ENCODE results near the gene CDH16. TPM values are rescaled to one million over a fixed set of nuclear protein-coding genes. Genes with fewer than 3 reads are reported as not detected.
"Not testable (repeated sequence)": the region's sequence is repeated elsewhere in the genome, so short reads cannot be mapped to it uniquely, and the experiment has no call there.

The CDH16 gene
- 0.65 and 1.2 TPM in 2 replicates for total RNA-seq

DNA sequence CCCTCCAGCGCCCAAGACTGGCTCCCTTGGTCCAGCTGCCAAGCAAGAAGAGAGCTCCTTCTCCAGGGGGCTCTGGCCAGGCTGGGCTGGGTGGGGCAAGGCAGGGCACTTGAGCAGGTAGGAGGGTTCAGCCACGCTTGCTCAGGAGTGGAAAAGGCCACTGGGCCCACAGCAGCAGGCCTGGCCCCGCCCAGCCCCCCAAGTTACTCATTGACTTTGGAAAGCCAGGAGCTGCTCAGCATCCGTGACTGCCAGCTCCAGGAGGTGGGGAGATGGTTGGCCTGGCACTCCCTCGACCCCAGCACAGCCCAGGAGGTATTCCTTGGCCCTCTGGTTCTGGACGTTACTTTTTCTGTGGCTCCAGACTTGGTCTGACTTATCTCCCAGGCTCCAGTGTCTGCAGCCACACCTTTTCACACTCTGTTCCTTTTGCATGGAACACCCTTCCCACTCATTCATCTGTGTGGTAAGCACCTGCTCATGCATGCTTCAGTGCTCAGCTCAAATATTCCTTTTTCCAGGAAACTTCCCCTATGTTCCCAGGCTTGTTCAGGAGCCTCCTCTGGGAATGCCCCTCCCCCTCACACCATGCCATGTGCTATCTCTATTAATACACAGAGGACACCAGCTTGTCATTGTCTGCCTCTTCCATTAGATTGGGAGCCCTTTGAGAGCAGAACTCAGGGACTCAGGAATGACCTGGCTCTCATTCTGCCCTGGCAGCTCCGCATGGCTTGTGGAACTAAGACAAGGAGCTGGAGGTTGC is at the start of gene CDH16:
Gene CDH16, minus strand, starts transcription at position 83 of the 766 bp plus-strand sequence. CDS start 820 bp downstream, outside the sequence.
- no peak for DNase-seq

- DNase-seq = no peak
Measured at GRCh38 chr16:66964049-66964448, 45.4 kb upstream of the CDH16 start.

DNA sequence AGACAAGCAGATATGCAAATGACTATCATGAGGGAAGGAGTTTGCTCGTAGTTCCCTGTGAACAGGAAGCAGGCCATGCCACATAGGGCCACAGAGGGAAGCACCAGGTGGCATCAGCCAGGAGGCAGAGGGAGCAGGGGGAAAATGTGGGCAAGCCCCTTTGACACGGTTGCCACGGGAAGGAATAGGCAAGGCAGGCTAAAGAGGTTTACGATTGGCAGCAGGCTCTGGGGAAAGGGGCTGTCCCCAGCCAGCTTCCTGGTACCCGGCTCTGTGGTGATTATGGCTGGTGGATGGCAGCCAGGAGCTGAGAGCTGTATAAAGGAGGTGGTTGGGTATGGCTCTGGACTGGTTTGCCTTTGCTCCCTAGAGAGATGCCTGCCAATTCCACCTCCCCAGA is 43.2 kb upstream of the CDH16 start:
- DNase-seq = no peak

GRCh38 chr16:66961065-66961744 is 42.5 kb upstream of the CDH16 start, which contains the start of gene CES3:
Gene CES3 (plus strand): TSS chr16:66961266. CDS start chr16:66961308, 42 bp downstream.
- peak; percentile 78 for DNase-seq

- DNase-seq = no peak
Measured at GRCh38 chr16:66960270-66960669, 41.6 kb upstream of the CDH16 start.

- no peak for DNase-seq
Measured at GRCh38 chr16:66959704-66960161, 41.0 kb upstream of the CDH16 start.

- no peak for DNase-seq
Measured at GRCh38 chr16:66958857-66959703, 40.4 kb upstream of the CDH16 start.

GRCh38 chr16:66956154-66956457 is 37.4 kb upstream of the CDH16 start:
- not testable (repeated sequence) for DNase-seq

- DNase-seq = not testable (repeated sequence)
Measured at GRCh38 chr16:66955363-66956153, 36.9 kb upstream of the CDH16 start.

- DNase-seq = peak; percentile 85
Measured at GRCh38 chr16:66954097-66954659, 35.5 kb upstream of the CDH16 start.

- no peak for DNase-seq
Measured at GRCh38 chr16:66953462-66954096, 34.9 kb upstream of the CDH16 start.

- no peak for DNase-seq
Measured at GRCh38 chr16:66952430-66953110, 33.9 kb upstream of the CDH16 start.

- no peak for DNase-seq
Measured at GRCh38 chr16:66950971-66951790, 32.5 kb upstream of the CDH16 start.

GRCh38 chr16:66950437-66950836 is 31.8 kb upstream of the CDH16 start:
- DNase-seq = no peak

DNA sequence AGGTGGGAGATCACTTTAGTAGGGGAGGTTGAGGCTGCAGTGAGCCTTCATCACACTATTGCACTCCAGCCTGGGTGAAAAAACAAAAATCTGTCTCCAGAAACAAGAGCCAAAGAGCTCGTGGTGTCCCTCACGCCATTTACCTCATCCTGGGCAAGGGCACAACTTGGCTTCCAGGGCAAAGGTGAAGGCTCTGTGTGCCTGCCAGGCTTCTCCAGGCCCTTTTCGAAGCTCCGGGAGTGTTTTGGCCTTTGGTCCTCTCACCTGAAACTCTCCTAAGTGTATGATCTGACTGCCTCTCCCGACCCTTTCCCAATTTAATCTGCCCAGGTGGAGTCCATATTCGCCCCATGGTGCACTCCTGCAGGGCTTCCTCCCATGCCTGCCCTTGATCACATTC is 30.8 kb upstream of the CDH16 start:
- no peak for DNase-seq

GRCh38 chr16:66948837-66949225 is 30.1 kb upstream of the CDH16 start:
- no peak for DNase-seq

DNA sequence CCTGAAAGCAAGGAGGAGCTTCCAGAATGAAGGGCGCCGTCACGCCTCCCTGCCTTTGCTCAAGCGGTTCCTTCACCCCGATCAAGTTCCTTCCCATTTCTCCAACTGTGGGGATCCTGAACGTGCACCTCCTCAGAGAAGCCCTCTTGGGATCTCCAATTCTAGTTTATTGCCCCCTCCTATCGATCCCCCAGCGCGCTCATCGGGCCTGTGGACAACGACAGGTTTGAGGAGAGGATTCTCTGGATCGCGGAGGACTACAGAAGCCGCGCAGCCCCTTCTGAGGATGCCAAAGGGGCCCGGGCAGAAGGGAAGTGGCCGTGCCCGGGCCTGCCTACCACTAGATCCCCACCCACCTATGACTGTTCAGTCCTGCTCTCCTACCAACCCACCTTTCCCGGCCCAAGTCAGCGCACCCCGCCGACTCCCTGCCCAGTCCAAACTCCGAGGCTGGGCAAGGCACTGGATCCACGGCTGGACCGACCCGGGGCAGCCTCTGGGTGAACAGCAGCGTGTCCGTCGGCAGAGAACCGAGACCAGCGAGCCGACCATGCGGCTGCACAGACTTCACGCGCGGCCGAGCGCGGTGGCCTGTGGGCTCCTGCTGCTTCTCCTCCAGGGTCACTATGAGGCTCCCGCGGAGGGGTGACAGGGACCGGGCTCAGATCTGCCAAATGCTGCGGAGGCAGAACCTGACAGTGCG is 29.6 kb upstream of the CDH16 start:
- DNase-seq = no peak

DNA sequence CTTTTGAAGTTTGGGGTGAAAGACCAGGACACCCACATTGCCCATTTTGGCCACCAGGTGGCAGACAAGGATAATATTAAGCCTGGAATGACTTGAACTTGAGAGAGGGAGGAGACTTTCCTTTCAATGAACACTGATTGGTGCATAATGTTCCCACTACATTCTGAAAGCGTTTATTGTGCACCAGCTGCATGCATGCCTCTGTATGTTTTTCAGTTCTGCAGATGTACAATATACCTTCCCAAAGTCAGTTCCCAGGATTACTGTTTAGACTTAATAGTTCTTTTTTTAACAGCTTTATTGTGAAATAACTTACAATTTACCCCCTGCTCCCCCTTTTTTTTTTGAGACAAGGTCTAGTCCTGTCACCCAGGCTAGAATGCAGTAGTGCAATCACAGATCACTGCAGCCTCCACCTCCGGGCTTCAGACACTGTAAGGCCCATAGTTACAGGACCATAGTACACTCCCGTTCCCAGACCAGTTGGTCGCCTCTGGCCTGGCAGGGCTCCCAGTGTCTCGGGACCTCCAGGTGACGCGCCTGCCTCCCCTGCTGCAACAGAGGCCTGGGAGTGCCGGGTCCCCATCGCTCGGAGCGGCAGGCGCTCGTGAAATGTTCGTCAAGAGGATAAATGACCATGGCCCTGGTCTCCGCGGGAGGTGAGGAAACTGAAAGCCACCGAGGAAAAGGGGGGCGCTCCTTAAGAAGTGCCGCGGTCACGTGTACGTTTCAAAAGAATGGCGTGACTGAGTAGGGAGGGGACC is 28.8 kb upstream of the CDH16 start:
- peak; percentile 89 for DNase-seq

- no peak for DNase-seq
Measured at GRCh38 chr16:66946974-66947301, 28.3 kb upstream of the CDH16 start.
